Measurements from ENCODE around the gene DIPK1A.
"Not testable (repeated sequence)": the region's sequence is repeated elsewhere in the genome, so short reads cannot be mapped to it uniquely, and the experiment has no call there.

Gene DIPK1A

GRCh38 chr1:92901699-92902405 lies 59.4 kb downstream of the DIPK1A start:
- no peaks in the 10 kb centered on the region for H3K36me3 ChIP-seq (ENCODE audit: control insufficient read depth, insufficient read depth, low read length)
- no peaks in the 10 kb centered on the region for H3K9me3 ChIP-seq (ENCODE audit: control insufficient read depth, low read length)
- no peak overlapping the region for H3K4me3 ChIP-seq (ENCODE audit: low read length)
- no peaks in the 10 kb centered on the region for H3K27me3 ChIP-seq (ENCODE audit: control insufficient read depth, insufficient read depth, low read length)
- no peak overlapping the region for H3K9ac ChIP-seq (ENCODE audit: low read length)
- no peaks in the 10 kb centered on the region for H3K4me1 ChIP-seq (ENCODE audit: control insufficient read depth, insufficient read depth, low read length)

DNA sequence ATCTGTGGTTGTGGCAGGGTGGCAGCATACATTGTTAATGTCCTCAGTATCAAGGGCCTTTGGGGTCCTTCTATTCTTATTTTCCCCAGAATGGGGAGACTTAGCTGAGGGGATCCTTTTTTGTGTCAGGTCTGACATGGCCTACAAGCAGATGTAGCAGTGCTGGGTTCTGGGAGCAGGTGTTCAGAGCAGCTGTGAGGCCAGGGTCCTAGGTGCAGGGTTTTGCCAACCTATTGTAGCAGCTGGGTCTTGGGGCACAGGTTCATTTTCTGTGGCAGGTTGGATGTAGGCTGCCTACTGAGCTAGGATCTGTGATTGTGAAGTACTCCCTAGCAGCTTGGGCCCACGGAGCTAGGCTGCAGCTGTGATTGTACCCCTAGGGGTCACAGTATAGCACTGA lies 60.1 kb downstream of the DIPK1A start:
- Histone ChIP-seq H3K36me3 (ENCODE audit: control insufficient read depth, insufficient read depth, low read length) (no peaks in the 10 kb centered on the region), H3K9me3 (ENCODE audit: control insufficient read depth, low read length) (no peaks in the 10 kb centered on the region), H3K9ac (ENCODE audit: low read length) (no peak overlapping the region), H3K4me3 (ENCODE audit: low read length) (no peak overlapping the region), H3K4me1 (ENCODE audit: control insufficient read depth, insufficient read depth, low read length) (no peaks in the 10 kb centered on the region), H3K27me3 (ENCODE audit: control insufficient read depth, insufficient read depth, low read length) (no peaks in the 10 kb centered on the region)

GRCh38 chr1:92900539-92900938 lies 60.7 kb downstream of the DIPK1A start:
- no peak overlapping the region for H3K4me3 ChIP-seq (ENCODE audit: low read length)
- H3K4me1 ChIP-seq (ENCODE audit: control insufficient read depth, insufficient read depth, low read length), result no peaks in the 10 kb centered on the region
- H3K36me3 ChIP-seq (ENCODE audit: control insufficient read depth, insufficient read depth, low read length), result no peaks in the 10 kb centered on the region
- H3K9me3 ChIP-seq (ENCODE audit: control insufficient read depth, low read length), result no peaks in the 10 kb centered on the region
- no peaks in the 10 kb centered on the region for H3K27me3 ChIP-seq (ENCODE audit: control insufficient read depth, insufficient read depth, low read length)
- H3K9ac ChIP-seq (ENCODE audit: low read length), result no peak overlapping the region

GRCh38 chr1:92899780-92900179 lies 61.5 kb downstream of the DIPK1A start:
- Histone ChIP-seq H3K36me3 (ENCODE audit: control insufficient read depth, insufficient read depth, low read length) (no peaks in the 10 kb centered on the region), H3K4me3 (ENCODE audit: low read length) (no peak overlapping the region), H3K4me1 (ENCODE audit: control insufficient read depth, insufficient read depth, low read length) (no peaks in the 10 kb centered on the region), H3K9me3 (ENCODE audit: control insufficient read depth, low read length) (no peaks in the 10 kb centered on the region), H3K9ac (ENCODE audit: low read length) (no peak overlapping the region), H3K27me3 (ENCODE audit: control insufficient read depth, insufficient read depth, low read length) (no peaks in the 10 kb centered on the region)

- not testable (repeated sequence) for H3K9ac ChIP-seq (ENCODE audit: low read length); H3K27me3 ChIP-seq (ENCODE audit: control insufficient read depth, insufficient read depth, low read length); H3K9me3 ChIP-seq (ENCODE audit: control insufficient read depth, low read length); H3K4me1 ChIP-seq (ENCODE audit: control insufficient read depth, insufficient read depth, low read length); H3K36me3 ChIP-seq (ENCODE audit: control insufficient read depth, insufficient read depth, low read length); H3K4me3 ChIP-seq (ENCODE audit: low read length)
Observed at GRCh38 chr1:92898053-92898452, 63.2 kb downstream of the DIPK1A start.

DNA sequence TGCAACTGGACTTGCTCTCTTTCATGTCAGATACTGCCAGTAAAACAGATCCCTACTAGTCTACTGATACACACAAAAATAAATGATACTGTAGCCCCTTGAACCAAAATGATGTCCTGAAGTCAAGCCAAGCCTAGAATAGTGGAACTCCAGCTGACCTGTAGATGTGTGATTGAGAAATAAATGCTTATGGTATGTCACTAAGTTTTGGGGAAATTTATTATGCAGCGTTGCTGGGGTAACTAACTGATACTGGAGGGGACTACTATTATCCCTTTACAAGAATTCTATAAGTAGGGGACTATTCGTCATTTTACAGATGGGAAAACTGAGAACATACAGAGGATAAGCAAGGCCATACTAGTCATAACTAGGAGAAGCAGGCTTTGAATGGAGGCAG lies 73.8 kb downstream of the DIPK1A start:
- H3K4me1 ChIP-seq (ENCODE audit: control insufficient read depth, insufficient read depth, low read length), result no peaks in the 10 kb centered on the region
- H3K27me3 ChIP-seq (ENCODE audit: control insufficient read depth, insufficient read depth, low read length), result no peaks in the 10 kb centered on the region
- H3K9ac ChIP-seq (ENCODE audit: low read length), result no peak overlapping the region
- H3K4me3 ChIP-seq (ENCODE audit: low read length), result no peak overlapping the region
- H3K9me3 ChIP-seq (ENCODE audit: control insufficient read depth, low read length), result no peaks in the 10 kb centered on the region
- no peaks in the 10 kb centered on the region for H3K36me3 ChIP-seq (ENCODE audit: control insufficient read depth, insufficient read depth, low read length)

DNA sequence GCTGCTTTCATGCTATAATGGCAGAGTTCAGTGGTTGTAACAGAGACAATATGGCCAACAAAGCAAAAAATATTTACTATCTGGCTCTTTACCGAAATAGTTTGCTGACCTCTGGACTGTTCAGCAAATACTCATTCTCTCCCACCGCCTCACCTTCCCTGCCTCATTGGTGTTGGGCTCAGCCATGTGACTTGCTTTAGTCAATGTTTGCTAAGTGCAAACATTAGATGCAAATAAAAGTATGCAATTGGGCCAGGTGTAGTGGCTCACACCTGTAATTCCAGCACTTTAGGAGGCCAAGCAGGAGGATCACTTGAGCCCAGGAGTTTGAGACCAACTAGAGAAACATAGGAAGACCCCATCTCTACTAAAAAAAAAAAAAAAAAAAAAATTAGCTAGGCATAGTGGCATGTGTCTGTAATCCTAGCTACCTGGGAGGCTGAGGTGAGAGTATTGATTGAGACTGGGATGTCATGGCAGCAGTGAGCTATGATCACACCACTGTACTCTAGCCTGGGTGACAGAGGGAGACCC lies 74.3 kb downstream of the DIPK1A start:
- no peaks in the 10 kb centered on the region for H3K36me3 ChIP-seq (ENCODE audit: control insufficient read depth, insufficient read depth, low read length)
- H3K27me3 ChIP-seq (ENCODE audit: control insufficient read depth, insufficient read depth, low read length), result no peaks in the 10 kb centered on the region
- no peaks in the 10 kb centered on the region for H3K4me1 ChIP-seq (ENCODE audit: control insufficient read depth, insufficient read depth, low read length)
- no peaks in the 10 kb centered on the region for H3K9me3 ChIP-seq (ENCODE audit: control insufficient read depth, low read length)
- no peak overlapping the region for H3K9ac ChIP-seq (ENCODE audit: low read length)
- H3K4me3 ChIP-seq (ENCODE audit: low read length), result no peak overlapping the region

DNA sequence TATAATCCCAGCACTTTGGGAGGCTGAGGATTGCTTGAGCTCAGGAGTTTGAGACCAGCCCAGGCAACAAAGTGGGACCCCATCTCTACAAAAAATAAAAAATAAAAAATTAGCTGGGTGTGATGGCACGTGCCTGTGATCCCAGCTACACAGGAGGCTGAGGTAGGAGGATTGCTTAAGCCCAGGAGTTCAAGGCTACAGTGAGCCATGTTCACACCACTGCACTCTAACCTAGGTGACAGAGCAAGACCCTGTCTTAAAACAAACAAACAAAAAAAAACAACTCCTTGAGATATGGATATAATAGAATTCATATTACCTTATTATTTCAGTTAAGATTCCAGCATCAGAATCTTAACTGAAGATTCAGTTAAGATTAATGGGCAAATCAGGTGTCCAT lies 77.1 kb downstream of the DIPK1A start:
- H3K4me3 ChIP-seq (ENCODE audit: low read length), result no peak overlapping the region
- no peaks in the 10 kb centered on the region for H3K27me3 ChIP-seq (ENCODE audit: control insufficient read depth, insufficient read depth, low read length)
- H3K36me3 ChIP-seq (ENCODE audit: control insufficient read depth, insufficient read depth, low read length), result no peaks in the 10 kb centered on the region
- H3K9me3 ChIP-seq (ENCODE audit: control insufficient read depth, low read length), result no peaks in the 10 kb centered on the region
- no peak overlapping the region for H3K9ac ChIP-seq (ENCODE audit: low read length)
- H3K4me1 ChIP-seq (ENCODE audit: control insufficient read depth, insufficient read depth, low read length), result no peaks in the 10 kb centered on the region

GRCh38 chr1:92883297-92883696 lies 78.0 kb downstream of the DIPK1A start:
- H3K36me3 ChIP-seq (ENCODE audit: control insufficient read depth, insufficient read depth, low read length), result no peaks in the 10 kb centered on the region
- H3K9ac ChIP-seq (ENCODE audit: low read length), result no peak overlapping the region
- H3K4me1 ChIP-seq (ENCODE audit: control insufficient read depth, insufficient read depth, low read length), result no peaks in the 10 kb centered on the region
- H3K4me3 ChIP-seq (ENCODE audit: low read length), result no peak overlapping the region
- H3K27me3 ChIP-seq (ENCODE audit: control insufficient read depth, insufficient read depth, low read length), result no peaks in the 10 kb centered on the region
- no peaks in the 10 kb centered on the region for H3K9me3 ChIP-seq (ENCODE audit: control insufficient read depth, low read length)

DNA sequence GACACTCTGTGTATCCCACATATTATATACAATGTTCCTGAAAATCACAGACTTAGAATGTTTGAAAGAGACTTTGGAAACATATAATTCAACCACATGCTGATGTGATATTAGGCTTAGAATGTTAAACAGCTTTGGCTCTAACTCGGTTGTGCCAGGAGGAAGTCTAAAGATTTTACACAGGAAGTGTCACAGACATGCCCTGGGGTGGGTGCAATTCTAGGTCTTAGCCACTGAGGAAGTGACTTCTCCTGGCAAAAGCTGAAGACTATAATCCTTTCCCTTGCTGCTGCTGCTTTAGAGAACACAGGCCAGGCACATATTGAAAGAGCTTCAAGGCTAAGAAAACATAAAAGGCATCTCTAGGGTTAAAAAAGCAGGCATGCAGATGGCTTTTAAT lies 78.4 kb downstream of the DIPK1A start:
- no peaks in the 10 kb centered on the region for H3K9me3 ChIP-seq (ENCODE audit: control insufficient read depth, low read length)
- no peaks in the 10 kb centered on the region for H3K27me3 ChIP-seq (ENCODE audit: control insufficient read depth, insufficient read depth, low read length)
- H3K9ac ChIP-seq (ENCODE audit: low read length), result no peak overlapping the region
- H3K36me3 ChIP-seq (ENCODE audit: control insufficient read depth, insufficient read depth, low read length), result no peaks in the 10 kb centered on the region
- H3K4me3 ChIP-seq (ENCODE audit: low read length), result no peak overlapping the region
- H3K4me1 ChIP-seq (ENCODE audit: control insufficient read depth, insufficient read depth, low read length), result no peaks in the 10 kb centered on the region

GRCh38 chr1:92881391-92881790 lies 79.9 kb downstream of the DIPK1A start:
- Histone ChIP-seq H3K4me3 (ENCODE audit: low read length) (no peak overlapping the region), H3K36me3 (ENCODE audit: control insufficient read depth, insufficient read depth, low read length) (no peaks in the 10 kb centered on the region), H3K9me3 (ENCODE audit: control insufficient read depth, low read length) (no peaks in the 10 kb centered on the region), H3K9ac (ENCODE audit: low read length) (no peak overlapping the region), H3K4me1 (ENCODE audit: control insufficient read depth, insufficient read depth, low read length) (no peaks in the 10 kb centered on the region), H3K27me3 (ENCODE audit: control insufficient read depth, insufficient read depth, low read length) (no peaks in the 10 kb centered on the region)

DNA sequence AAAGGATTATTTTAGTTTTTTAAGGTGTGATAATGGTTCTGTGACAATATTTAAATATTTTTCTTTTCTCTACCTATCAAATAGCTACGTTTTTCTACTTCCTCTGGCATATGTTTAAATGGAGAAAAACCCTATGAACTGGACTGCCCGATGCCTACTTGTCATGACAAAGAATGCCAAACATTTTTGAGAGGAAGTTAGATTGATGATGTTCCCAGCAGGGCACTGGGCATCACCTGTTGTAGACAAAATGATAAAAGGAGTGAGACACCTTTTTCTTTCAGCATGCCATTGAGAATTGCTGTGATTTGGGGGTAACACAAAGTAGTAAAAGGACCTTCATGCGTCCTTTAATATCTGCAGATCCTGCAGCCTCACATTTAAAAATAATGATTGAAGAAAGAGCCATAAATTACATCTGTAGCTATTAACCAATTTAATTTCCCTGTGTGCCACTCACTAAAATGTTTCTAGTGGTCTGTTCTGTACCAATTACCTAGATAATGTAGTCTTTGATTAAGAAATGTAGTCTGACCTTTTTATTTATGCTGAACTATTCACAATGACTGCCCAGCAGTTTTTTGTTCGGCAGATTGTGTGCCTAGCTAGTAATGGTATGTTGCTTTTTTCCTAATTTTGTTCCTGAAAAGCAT lies 81.8 kb downstream of the DIPK1A start:
- Histone ChIP-seq H3K9ac (ENCODE audit: low read length) (no peak overlapping the region), H3K36me3 (ENCODE audit: control insufficient read depth, insufficient read depth, low read length) (no peaks in the 10 kb centered on the region), H3K9me3 (ENCODE audit: control insufficient read depth, low read length) (no peaks in the 10 kb centered on the region), H3K27me3 (ENCODE audit: control insufficient read depth, insufficient read depth, low read length) (no peaks in the 10 kb centered on the region), H3K4me1 (ENCODE audit: control insufficient read depth, insufficient read depth, low read length) (no peaks in the 10 kb centered on the region), H3K4me3 (ENCODE audit: low read length) (no peak overlapping the region)

Measured in mucosa of stomach (tissue), 1 donor.